ENCODE results near the gene FCHSD2.

DNA sequence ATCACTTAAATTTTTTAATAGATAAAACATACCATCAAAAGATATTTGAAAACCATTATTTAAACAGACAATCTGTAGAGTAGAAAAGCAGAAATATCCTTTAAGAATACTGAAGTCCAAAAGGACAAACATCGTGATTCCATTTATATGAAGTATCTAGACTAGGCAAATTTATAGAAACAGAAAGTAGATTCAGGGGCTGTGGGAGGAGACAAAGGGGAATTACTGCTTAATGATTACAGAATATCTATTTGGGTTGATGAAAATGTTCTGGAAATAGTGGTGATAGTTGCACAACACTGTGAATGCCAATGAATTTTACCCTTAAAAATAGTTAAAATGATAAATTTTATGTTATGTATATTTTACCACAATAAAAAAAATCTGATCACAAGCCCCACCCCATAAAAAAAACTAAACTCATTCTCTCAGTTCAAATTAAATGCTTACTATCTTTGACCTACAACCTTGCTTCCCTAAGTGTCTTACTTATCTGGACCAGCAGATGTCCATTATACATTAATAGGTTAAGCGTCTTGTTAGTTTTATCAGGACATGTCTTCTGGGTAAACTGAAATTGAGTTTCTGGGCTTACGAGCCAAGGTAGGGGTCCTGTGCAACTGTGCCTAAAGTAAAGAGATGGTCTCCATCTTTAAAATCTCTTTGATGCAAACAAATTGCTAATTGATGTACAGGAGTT lies 86.3 kb downstream of the FCHSD2 start:
- TF ChIP-seq POLR2A (IDR thresholded peaks at IDR 0.05) = no peak
- no peak for TF ChIP-seq CTCF (IDR thresholded peaks at IDR 0.05)

Measured in suprapubic skin (tissue), 3 donors.